ENCODE results near the gene DENND5B.

DNA sequence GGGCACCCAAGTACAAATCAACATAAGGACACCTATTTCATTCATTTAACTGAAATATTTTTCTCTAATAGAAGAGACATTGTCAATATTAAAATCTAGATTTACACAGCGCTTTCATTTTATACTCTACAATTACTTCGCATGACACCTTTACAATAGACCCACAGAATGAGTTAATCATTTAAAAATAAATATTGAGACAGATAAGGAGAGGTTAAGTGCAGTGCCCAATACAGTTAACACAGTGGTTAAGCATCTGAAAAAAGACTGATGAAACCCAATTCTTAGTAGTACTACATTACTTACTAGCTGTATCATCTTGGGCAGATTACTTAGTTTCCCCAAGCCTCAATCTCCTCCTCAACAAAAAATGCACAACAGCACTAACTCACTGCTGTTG is 116.2 kb downstream of the DENND5B start:
- TF ChIP-seq, protein P1, sequence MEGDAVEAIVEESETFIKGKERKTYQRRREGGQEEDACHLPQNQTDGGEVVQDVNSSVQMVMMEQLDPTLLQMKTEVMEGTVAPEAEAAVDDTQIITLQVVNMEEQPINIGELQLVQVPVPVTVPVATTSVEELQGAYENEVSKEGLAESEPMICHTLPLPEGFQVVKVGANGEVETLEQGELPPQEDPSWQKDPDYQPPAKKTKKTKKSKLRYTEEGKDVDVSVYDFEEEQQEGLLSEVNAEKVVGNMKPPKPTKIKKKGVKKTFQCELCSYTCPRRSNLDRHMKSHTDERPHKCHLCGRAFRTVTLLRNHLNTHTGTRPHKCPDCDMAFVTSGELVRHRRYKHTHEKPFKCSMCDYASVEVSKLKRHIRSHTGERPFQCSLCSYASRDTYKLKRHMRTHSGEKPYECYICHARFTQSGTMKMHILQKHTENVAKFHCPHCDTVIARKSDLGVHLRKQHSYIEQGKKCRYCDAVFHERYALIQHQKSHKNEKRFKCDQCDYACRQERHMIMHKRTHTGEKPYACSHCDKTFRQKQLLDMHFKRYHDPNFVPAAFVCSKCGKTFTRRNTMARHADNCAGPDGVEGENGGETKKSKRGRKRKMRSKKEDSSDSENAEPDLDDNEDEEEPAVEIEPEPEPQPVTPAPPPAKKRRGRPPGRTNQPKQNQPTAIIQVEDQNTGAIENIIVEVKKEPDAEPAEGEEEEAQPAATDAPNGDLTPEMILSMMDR (IDR thresholded peaks at IDR 0.05): no peak
- TF ChIP-seq POLR2A (IDR thresholded peaks at IDR 0.05): no peak
- no peak for TF ChIP-seq POLR2AphosphoS5 (IDR thresholded peaks at IDR 0.05)
